Measurements from ENCODE around the gene PIGX.

PIGX gene

DNA sequence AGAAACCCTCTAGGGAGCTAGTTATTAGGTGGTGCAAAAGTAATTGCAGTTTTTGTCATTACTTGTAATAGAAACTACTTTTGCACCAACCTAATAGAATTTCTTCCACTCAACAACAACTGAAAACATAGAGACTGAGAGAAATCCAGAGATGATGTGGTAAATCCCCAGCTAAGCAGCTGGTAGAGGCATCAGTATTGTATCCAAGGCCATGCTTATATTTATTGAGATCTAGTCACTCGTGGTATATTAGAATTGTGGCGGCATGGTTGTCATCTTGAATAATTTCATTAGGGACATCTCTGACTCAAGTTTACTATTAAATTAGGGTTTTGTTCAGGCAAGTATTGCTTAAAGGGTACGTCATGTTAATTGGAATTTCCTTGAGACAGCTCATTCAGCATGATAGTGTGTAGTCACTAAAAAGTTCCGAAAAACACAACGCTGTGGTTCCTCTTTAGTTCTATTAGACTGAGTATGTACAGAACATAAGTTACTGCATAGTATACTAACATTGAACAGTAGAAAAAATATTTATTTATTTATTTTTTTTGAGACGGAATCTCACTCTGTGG, 62.8 kb downstream of the PIGX start:
- TF ChIP-seq POLR2AphosphoS5 (IDR thresholded peaks at IDR 0.05; ENCODE audit: low read depth, low read length): no peak
- TF ChIP-seq TAF1 (IDR thresholded peaks at IDR 0.05; ENCODE audit: borderline replicate concordance, insufficient read depth, low read length): no peak
- TF ChIP-seq FOXP2 (optimal IDR thresholded peaks at IDR 0.05; ENCODE audit: borderline replicate concordance, extremely low read depth, extremely low read length, insufficient read depth): no peak
- TF ChIP-seq SIN3A (IDR thresholded peaks at IDR 0.05; ENCODE audit: borderline replicate concordance, insufficient read depth, low read length): no peak
- TF ChIP-seq, protein P1, sequence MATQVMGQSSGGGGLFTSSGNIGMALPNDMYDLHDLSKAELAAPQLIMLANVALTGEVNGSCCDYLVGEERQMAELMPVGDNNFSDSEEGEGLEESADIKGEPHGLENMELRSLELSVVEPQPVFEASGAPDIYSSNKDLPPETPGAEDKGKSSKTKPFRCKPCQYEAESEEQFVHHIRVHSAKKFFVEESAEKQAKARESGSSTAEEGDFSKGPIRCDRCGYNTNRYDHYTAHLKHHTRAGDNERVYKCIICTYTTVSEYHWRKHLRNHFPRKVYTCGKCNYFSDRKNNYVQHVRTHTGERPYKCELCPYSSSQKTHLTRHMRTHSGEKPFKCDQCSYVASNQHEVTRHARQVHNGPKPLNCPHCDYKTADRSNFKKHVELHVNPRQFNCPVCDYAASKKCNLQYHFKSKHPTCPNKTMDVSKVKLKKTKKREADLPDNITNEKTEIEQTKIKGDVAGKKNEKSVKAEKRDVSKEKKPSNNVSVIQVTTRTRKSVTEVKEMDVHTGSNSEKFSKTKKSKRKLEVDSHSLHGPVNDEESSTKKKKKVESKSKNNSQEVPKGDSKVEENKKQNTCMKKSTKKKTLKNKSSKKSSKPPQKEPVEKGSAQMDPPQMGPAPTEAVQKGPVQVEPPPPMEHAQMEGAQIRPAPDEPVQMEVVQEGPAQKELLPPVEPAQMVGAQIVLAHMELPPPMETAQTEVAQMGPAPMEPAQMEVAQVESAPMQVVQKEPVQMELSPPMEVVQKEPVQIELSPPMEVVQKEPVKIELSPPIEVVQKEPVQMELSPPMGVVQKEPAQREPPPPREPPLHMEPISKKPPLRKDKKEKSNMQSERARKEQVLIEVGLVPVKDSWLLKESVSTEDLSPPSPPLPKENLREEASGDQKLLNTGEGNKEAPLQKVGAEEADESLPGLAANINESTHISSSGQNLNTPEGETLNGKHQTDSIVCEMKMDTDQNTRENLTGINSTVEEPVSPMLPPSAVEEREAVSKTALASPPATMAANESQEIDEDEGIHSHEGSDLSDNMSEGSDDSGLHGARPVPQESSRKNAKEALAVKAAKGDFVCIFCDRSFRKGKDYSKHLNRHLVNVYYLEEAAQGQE (IDR thresholded peaks at IDR 0.05; ENCODE audit: insufficient read depth in 1 of 2, low read depth in 2 of 2, low read length in 2 of 2): no peak

DNA sequence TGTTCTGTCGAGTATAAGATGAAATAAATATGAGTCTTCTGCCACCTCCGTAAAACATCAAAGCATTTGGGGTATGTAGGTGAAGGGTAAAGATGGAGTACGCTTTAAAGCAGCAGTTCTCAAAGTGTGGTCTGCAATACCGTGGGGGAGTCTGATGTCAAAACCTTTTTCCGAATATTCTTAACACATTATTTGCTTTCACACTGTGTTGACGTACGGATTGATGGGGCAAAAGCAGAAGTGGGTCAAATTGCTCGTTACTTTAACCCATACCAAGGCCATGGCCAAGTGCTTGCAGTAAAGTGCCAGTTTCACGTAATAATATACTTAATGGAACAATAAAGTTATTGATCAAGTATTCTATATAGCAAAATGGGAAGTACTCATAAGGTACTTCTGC, 63.8 kb downstream of the PIGX start:
- TF ChIP-seq POLR2AphosphoS5 (IDR thresholded peaks at IDR 0.05; ENCODE audit: low read depth, low read length) (no peak), FOXP2 (optimal IDR thresholded peaks at IDR 0.05; ENCODE audit: borderline replicate concordance, extremely low read depth, extremely low read length, insufficient read depth) (no peak), SIN3A (IDR thresholded peaks at IDR 0.05; ENCODE audit: borderline replicate concordance, insufficient read depth, low read length) (no peak), TAF1 (IDR thresholded peaks at IDR 0.05; ENCODE audit: borderline replicate concordance, insufficient read depth, low read length) (no peak)
- TF ChIP-seq, protein P1 (IDR thresholded peaks at IDR 0.05; ENCODE audit: insufficient read depth in 1 of 2, low read depth in 2 of 2, low read length in 2 of 2): no peak

DNA sequence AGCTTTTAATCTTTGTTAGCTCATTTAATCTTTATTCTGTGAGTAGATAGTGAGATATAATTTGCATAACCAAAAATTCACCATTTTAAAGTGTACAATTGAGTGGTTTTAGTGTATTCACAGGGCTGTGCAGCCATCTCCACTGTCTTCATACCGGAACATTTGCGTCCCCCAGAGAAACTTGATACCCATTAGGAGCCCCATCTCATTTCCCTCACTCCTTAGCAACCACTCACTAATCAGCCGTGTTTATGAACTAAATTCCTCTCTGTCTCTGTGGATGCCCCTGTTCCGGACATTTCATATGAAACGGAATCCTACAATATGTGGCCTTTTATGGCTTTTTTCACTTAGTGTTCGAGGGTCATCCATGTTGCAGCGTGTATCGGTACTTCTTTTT, 65.7 kb downstream of the PIGX start:
- TF ChIP-seq SIN3A (IDR thresholded peaks at IDR 0.05; ENCODE audit: borderline replicate concordance, insufficient read depth, low read length): no peak
- no peak for TF ChIP-seq TAF1 (IDR thresholded peaks at IDR 0.05; ENCODE audit: borderline replicate concordance, insufficient read depth, low read length)
- TF ChIP-seq FOXP2 (optimal IDR thresholded peaks at IDR 0.05; ENCODE audit: borderline replicate concordance, extremely low read depth, extremely low read length, insufficient read depth): no peak
- no peak for TF ChIP-seq POLR2AphosphoS5 (IDR thresholded peaks at IDR 0.05; ENCODE audit: low read depth, low read length)
- TF ChIP-seq, protein P1 (IDR thresholded peaks at IDR 0.05; ENCODE audit: insufficient read depth in 1 of 2, low read depth in 2 of 2, low read length in 2 of 2): no peak

DNA sequence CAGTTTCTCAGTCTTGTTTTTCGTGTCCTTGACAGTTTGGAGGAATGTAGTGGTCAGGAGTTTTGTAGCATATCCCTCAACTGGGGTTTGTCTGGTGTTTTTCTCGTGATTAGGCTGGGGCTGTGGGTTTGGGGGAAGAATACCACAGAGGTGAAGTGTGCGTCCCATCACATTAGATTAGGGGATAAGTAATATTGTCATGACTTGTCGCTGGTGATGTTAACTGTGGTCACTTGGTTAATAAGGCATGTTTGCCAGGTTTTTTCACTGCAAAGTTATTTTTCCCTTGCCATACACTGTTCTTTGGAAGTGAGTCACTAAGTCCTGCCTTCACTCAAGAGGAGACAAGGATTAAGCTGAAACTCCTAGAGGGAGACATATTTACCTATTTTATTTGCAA, 66.6 kb downstream of the PIGX start:
- no peak for TF ChIP-seq FOXP2 (optimal IDR thresholded peaks at IDR 0.05; ENCODE audit: borderline replicate concordance, extremely low read depth, extremely low read length, insufficient read depth)
- TF ChIP-seq, protein P1 (IDR thresholded peaks at IDR 0.05; ENCODE audit: insufficient read depth in 1 of 2, low read depth in 2 of 2, low read length in 2 of 2): no peak
- no peak for TF ChIP-seq POLR2AphosphoS5 (IDR thresholded peaks at IDR 0.05; ENCODE audit: low read depth, low read length)
- no peak for TF ChIP-seq SIN3A (IDR thresholded peaks at IDR 0.05; ENCODE audit: borderline replicate concordance, insufficient read depth, low read length)
- no peak for TF ChIP-seq TAF1 (IDR thresholded peaks at IDR 0.05; ENCODE audit: borderline replicate concordance, insufficient read depth, low read length)

All from PFSK-1 (cell line).